HG03457 (cell line): ENCODE data around the gene CHN1.

Source experiments
- ATAC-seq: cut with Tn5 transposase; IDR thresholded peaks from one replicate; pipeline ENCODE4 v1.9.1; 2021; ENCODE audit warnings: moderate number of reproducible peaks; ENCODE audit not compliant: unreplicated experiment

CHN1 gene

GRCh38 chr2:174974131-174974530, 31.1 kb downstream of the CHN1 start:
- ATAC-seq: no peak

GRCh38 chr2:174972924-174973323, 32.3 kb downstream of the CHN1 start:
- no peak for ATAC-seq

GRCh38 chr2:174971868-174972781, 33.1 kb downstream of the CHN1 start:
- ATAC-seq: no peak

- ATAC-seq: no peak
These were observed 35.1 kb downstream of the CHN1 start for GRCh38 chr2:174970092-174970491.

GRCh38 chr2:174969091-174969734, 36.0 kb downstream of the CHN1 start:
- no peak for ATAC-seq

GRCh38 chr2:174967691-174968260, 37.4 kb downstream of the CHN1 start:
- no peak for ATAC-seq

- no peak for ATAC-seq
These were observed 38.1 kb downstream of the CHN1 start for GRCh38 chr2:174967086-174967485.

- no peak for ATAC-seq
These were observed 39.0 kb downstream of the CHN1 start for GRCh38 chr2:174965992-174966744.

GRCh38 chr2:174965551-174965950, 39.6 kb downstream of the CHN1 start:
- ATAC-seq: no peak

GRCh38 chr2:174964404-174964803, 40.8 kb downstream of the CHN1 start:
- no peak for ATAC-seq

GRCh38 chr2:174963437-174964400, 41.5 kb downstream of the CHN1 start:
- no peak for ATAC-seq

GRCh38 chr2:174959787-174960186, 45.4 kb downstream of the CHN1 start:
- no peak for ATAC-seq

- ATAC-seq: no peak
These were observed 48.1 kb downstream of the CHN1 start for GRCh38 chr2:174957050-174957449.

GRCh38 chr2:174952607-174953006, 52.6 kb downstream of the CHN1 start:
- ATAC-seq: no peak

- ATAC-seq: no peak
These were observed 53.4 kb downstream of the CHN1 start for GRCh38 chr2:174951745-174952144.

GRCh38 chr2:174949988-174950687, 55.0 kb downstream of the CHN1 start:
- no peak for ATAC-seq

GRCh38 chr2:174945601-174946260, 59.5 kb downstream of the CHN1 start:
- ATAC-seq: no peak

GRCh38 chr2:174939046-174939445, 66.1 kb downstream of the CHN1 start:
- no peak for ATAC-seq

GRCh38 chr2:174931724-174932123, 73.5 kb downstream of the CHN1 start:
- no peak for ATAC-seq
